Smooth muscle cell (in vitro differentiated cells): ENCODE results near the gene GAST. TPM values are rescaled to one million over a fixed set of nuclear protein-coding genes. Genes with fewer than 3 reads are reported as not detected.

Source experiments
- DNase-seq: peaks from one replicate; lab custom pipeline; 2025; ENCODE audit not compliant: unreplicated experiment; lab: John Stamatoyannopoulos, UW
- H2AFZ ChIP-seq: fragments of 200-600 bp; sonication (generic); 2 replicates; pipeline ENCODE4 v1.6.0; 2016; ENCODE audit warnings: antibody characterized with exemption, low read depth, mild to moderate bottlenecking
- H3F3A ChIP-seq: fragments of 200-600 bp; sonication (generic); 2 replicates; pipeline ENCODE4 v1.6.0; 2017; ENCODE audit warnings: antibody characterized with exemption, low read depth
- H3K27ac ChIP-seq: fragments of 200-600 bp; sonication (generic); 2 replicates; pipeline ENCODE4 v1.5.1; 2016; ENCODE audit warnings: low read depth, mild to moderate bottlenecking
- H3K27me3 ChIP-seq: fragments of 200-600 bp; sonication (generic); 2 replicates; pipeline ENCODE4 v1.6.1; 2016; ENCODE audit warnings: low read depth, mild to moderate bottlenecking
- H3K36me3 ChIP-seq: fragments of 200-600 bp; sonication (generic); 2 replicates; pipeline ENCODE4 v1.5.1; 2016; ENCODE audit warnings: low read depth
- H3K4me1 ChIP-seq: fragments of 200-600 bp; sonication (generic); 2 replicates; pipeline ENCODE4 v1.5.1; 2016; ENCODE audit warnings: low read depth
- H3K4me2 ChIP-seq: fragments of 200-600 bp; sonication (generic); 2 replicates; pipeline ENCODE4 v1.6.0; 2016; ENCODE audit warnings: mild to moderate bottlenecking
- H3K4me3 ChIP-seq: fragments of 200-600 bp; sonication (generic); 2 replicates; pipeline ENCODE4 v1.5.1; 2016; ENCODE audit warnings: mild to moderate bottlenecking
- H3K79me2 ChIP-seq: fragments of 200-600 bp; sonication (generic); 2 replicates; pipeline ENCODE4 v1.6.0; 2016; ENCODE audit warnings: low read depth, mild to moderate bottlenecking
- H3K9ac ChIP-seq: fragments of 200-600 bp; sonication (generic); 2 replicates; pipeline ENCODE4 v1.6.0; 2016; ENCODE audit warnings: low read depth
- H3K9me3 ChIP-seq: fragments of 200-600 bp; sonication (generic); replicated peaks from 2 replicates; pipeline ENCODE4 v1.5.1; 2016; ENCODE audit warnings: low read depth
- H4K20me1 ChIP-seq: fragments of 200-600 bp; sonication (generic); 2 replicates; pipeline ENCODE4 v1.6.0; 2016; ENCODE audit warnings: low read depth
- WGBS: methylation state at CpG from one replicate; pipeline ENCODE4 v1.1.7; 2016; ENCODE audit warnings: low lambda C conversion rate; 5-methylcytosine and 5-hydroxymethylcytosine counted together
- polyA plus RNA-seq: library from polyadenylated mRNA; unstranded; fragments of >200 nt; fragmentation: Nextera tagmentation; extraction: Ambion mirVana; gene quantifications from 2 replicates; pipeline ENCODE4 v1.2.1, GENCODE V29; 2016
- total RNA-seq: library from RNA; depleted of rRNA; stranded (reverse); fragments of >200 nt; gene quantifications from 2 replicates; pipeline ENCODE4 v1.2.3, GENCODE V29; 2014
- TF ChIP-seq, protein P1 (sequence below): fragments of 200-600 bp; sonication (generic); IDR thresholded peaks from 2 replicates; pipeline ENCODE4 v1.5.1; 2017; ENCODE audit warnings: borderline replicate concordance, mild to moderate bottlenecking, antibody characterized with exemption; ENCODE audit not compliant: insufficient read depth, poor library complexity, severe bottlenecking

Gene GAST
- total and polyA plus RNA-seq, 2 experiments from 2014 or later, result 1.2 TPM; not detected in 1

DNA sequence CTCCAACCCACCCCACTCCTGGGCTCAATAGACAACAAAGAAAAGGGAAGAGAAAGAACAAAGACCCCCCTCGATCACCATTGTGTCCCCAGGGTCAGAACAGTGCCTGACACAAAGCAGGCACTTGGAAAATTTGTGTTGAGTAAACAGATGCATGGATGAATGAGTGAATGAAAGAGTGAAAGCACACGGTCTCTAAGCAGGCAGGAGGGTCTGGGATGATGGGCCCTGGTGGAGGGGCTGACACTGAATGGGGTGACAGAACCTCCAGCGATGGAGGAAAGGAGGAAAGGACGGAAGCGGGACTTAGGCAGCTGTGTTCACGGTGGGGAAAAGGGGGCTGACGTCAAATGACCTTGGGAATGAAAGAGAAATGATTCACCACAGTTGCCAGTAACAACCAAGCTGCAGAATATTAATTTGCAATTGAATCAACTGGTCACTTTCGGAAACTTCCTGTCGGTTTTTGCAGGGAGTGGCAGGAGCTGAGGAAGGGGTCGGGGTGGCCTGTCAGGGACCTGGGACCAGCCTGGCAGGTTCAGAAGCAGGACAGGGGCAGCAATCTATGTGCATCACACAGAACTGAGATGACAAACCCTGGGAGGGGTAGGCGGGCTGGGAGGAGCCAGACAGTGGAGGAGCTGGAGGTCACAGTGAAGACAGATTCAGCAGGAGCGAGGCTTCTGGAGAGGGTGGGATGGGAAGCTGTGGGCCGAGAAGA is 6.7 kb upstream of the GAST start:
- H4K20me1 ChIP-seq, result no peaks in the 10 kb centered on the region
- H3K4me2 ChIP-seq, result peak overlapping the region; percentile 45
- TF ChIP-seq, protein P1, sequence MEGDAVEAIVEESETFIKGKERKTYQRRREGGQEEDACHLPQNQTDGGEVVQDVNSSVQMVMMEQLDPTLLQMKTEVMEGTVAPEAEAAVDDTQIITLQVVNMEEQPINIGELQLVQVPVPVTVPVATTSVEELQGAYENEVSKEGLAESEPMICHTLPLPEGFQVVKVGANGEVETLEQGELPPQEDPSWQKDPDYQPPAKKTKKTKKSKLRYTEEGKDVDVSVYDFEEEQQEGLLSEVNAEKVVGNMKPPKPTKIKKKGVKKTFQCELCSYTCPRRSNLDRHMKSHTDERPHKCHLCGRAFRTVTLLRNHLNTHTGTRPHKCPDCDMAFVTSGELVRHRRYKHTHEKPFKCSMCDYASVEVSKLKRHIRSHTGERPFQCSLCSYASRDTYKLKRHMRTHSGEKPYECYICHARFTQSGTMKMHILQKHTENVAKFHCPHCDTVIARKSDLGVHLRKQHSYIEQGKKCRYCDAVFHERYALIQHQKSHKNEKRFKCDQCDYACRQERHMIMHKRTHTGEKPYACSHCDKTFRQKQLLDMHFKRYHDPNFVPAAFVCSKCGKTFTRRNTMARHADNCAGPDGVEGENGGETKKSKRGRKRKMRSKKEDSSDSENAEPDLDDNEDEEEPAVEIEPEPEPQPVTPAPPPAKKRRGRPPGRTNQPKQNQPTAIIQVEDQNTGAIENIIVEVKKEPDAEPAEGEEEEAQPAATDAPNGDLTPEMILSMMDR, result no peak
- H2AFZ ChIP-seq, result peak overlapping the region; percentile 51
- no peaks in the 10 kb centered on the region for H3K9me3 ChIP-seq
- no peak overlapping the region for H3K9ac ChIP-seq
- H3K36me3 ChIP-seq, result no peaks in the 10 kb centered on the region
- 32% methylated on average over 13 of the region's 13 CpGs for WGBS
- H3K4me1 ChIP-seq, result peaks cover 11% of the 10 kb centered on the region
- DNase-seq, result no peak
- H3F3A ChIP-seq, result peaks cover 3% of the 10 kb centered on the region
- no peaks in the 10 kb centered on the region for H3K79me2 ChIP-seq
- H3K27ac ChIP-seq, result peak overlapping the region; percentile 32
- no peaks in the 10 kb centered on the region for H3K27me3 ChIP-seq
- no peak overlapping the region for H3K4me3 ChIP-seq

DNA sequence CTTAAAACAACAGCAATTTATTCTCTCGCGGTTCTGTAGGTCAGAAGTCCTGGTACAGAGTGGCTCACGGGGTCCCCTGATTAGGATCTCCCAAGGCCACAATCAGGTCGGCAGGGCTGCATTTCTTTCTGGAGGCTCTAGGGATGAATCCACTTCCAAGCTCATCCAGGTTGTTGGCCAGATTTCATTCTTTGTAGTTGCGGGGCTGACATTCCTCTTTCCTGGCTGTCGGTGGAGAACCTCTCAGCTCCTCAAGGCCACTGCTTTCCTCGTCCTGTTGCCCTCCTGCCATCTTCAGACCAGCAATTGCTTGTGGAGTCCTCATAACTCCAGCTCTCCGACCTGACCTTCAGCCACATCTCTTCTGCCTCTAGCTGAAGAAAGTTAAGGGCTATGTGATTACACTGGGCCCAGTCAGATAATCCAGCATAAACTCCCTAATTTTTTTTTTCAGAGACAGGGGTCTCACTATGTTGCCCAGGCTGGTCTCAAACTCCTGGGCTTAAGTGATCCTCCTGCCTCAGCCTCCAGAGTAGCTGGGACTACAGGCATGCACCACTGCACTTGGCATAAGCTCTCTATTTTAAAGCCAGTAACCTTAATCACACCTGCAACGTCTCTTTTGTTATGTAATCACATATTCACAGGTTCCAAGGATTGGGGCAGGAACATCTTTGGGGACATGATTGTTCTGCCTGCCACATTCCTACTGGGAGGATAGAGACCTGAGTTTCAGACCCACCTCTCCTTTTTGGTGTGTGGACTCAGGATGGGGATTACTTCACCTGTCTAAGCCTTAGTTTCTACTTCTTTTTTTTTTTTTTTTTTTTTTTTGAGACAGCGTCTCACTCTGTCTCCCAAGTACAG is 4.1 kb upstream of the GAST start:
- 73% methylated on average over 10 of the region's 10 CpGs for WGBS
- no peaks in the 10 kb centered on the region for H3K79me2 ChIP-seq
- no peak overlapping the region for H2AFZ ChIP-seq
- no peaks in the 10 kb centered on the region for H3K9me3 ChIP-seq
- H3K36me3 ChIP-seq, result no peaks in the 10 kb centered on the region
- peaks cover 3% of the 10 kb centered on the region for H3F3A ChIP-seq
- H3K4me2 ChIP-seq, result no peak overlapping the region
- no peak overlapping the region for H3K4me3 ChIP-seq
- H3K9ac ChIP-seq, result no peak overlapping the region
- H3K27ac ChIP-seq, result no peak overlapping the region
- no peaks in the 10 kb centered on the region for H3K27me3 ChIP-seq
- TF ChIP-seq, protein P1, result no peak
- DNase-seq, result no peak
- H4K20me1 ChIP-seq, result no peaks in the 10 kb centered on the region
- H3K4me1 ChIP-seq, result peaks cover 11% of the 10 kb centered on the region

DNA sequence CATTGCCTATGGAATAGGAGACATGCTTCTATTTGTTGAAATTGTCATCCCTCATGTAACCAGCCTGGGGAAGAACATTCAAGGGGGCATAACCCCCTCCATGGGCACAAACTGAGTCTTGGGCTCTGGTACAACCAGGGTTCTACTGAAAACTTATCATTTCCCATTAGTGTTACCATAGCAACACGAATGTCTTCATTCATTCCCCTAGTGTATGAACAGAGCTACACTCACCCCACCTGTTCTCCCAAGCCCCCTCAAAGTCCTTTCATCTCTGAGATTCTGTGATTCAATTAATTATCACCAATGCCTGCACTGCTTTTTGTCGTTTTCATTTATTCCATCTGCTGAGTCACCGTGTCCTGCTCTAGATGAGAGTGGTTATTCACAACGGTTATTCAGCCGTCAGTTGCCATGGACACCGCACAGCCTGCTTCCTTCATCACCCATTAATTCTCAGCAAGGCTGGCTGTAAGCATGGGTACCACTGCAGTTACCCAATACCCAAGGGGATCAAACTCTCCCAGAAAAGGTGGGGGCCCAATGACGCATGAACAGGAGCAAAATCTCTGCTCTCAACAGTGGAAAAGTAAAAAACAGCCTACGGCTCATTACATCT is 1.6 kb upstream of the GAST start:
- no peaks in the 10 kb centered on the region for H3K9me3 ChIP-seq
- no peak overlapping the region for H3K4me3 ChIP-seq
- no peak overlapping the region for H2AFZ ChIP-seq
- WGBS, result 64% methylated on average over 8 of the region's 8 CpGs
- no peaks in the 10 kb centered on the region for H4K20me1 ChIP-seq
- no peaks in the 10 kb centered on the region for H3K36me3 ChIP-seq
- DNase-seq, result no peak
- H3K79me2 ChIP-seq, result no peaks in the 10 kb centered on the region
- H3K27ac ChIP-seq, result no peak overlapping the region
- TF ChIP-seq, protein P1, result no peak
- no peaks in the 10 kb centered on the region for H3K27me3 ChIP-seq
- H3F3A ChIP-seq, result no peaks in the 10 kb centered on the region
- H3K4me2 ChIP-seq, result no peak overlapping the region
- H3K9ac ChIP-seq, result no peak overlapping the region
- H3K4me1 ChIP-seq, result peaks cover 3% of the 10 kb centered on the region
